ENCODE results near the gene TMEM222.

The TMEM222 gene

DNA sequence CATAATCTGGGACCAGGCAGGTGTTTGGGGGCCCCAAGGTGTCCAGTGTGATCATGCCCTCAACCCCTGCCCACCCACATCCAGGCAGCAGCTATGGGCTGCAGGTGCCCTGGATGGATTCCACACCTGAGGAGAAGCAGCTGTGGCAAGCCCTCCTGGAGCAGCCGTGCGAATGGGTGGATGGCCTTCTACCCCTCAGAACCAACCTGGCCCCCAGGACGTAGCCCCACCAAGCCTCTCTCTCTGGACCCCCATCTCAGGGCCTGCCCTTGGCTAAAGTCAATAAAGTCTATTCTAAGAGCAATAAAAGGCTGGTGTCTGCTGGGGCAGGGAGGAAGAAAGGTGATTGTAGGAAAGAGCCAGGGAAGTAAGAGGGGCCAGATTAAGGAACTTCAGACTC, 31.7 kb downstream of the TMEM222 start:
- POLR2A ChIA-PET, result interaction anchor here (2.2 kb wide), 1 partner anchor 12 kb away, joined by 21 read pairs; the partner anchor contains the start of gene MAP3K6
- CTCF ChIA-PET, result interaction anchor here (0.6 kb wide), 1 partner anchor 430 kb away, joined by 5 read pairs; no protein-coding TSS in a partner anchor
- DNase-seq (ENCODE audit: extremely low spot score), result no peak
- TF ChIP-seq LEF1 (IDR thresholded peaks at IDR 0.05; ENCODE audit: borderline replicate concordance), result no peak
- no peak for TF ChIP-seq L3MBTL2 (conservative IDR thresholded peaks at IDR 0.05)
- no peak for TF ChIP-seq ARNT (IDR thresholded peaks at IDR 0.05)
- no peak for TF ChIP-seq BHLHE40 (IDR thresholded peaks at IDR 0.05; ENCODE audit: borderline replicate concordance)
- no peak for TF ChIP-seq SUZ12 (IDR thresholded peaks at IDR 0.05)
- TF ChIP-seq NFRKB (IDR thresholded peaks at IDR 0.05), result no peak
- no peak for TF ChIP-seq TARDBP (IDR thresholded peaks at IDR 0.05)
- no peak for TF ChIP-seq ELF4 (IDR thresholded peaks at IDR 0.05)
- TF ChIP-seq, protein P1, sequence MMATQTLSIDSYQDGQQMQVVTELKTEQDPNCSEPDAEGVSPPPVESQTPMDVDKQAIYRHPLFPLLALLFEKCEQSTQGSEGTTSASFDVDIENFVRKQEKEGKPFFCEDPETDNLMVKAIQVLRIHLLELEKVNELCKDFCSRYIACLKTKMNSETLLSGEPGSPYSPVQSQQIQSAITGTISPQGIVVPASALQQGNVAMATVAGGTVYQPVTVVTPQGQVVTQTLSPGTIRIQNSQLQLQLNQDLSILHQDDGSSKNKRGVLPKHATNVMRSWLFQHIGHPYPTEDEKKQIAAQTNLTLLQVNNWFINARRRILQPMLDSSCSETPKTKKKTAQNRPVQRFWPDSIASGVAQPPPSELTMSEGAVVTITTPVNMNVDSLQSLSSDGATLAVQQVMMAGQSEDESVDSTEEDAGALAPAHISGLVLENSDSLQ (IDR thresholded peaks at IDR 0.05), result no peak

GRCh38 chr1:27355683-27356082, 33.7 kb downstream of the TMEM222 start:
- no peak for TF ChIP-seq CTBP1 (IDR thresholded peaks at IDR 0.05; ENCODE audit: borderline replicate concordance)
- no peak for TF ChIP-seq ZNF384 (IDR thresholded peaks at IDR 0.05)
- TF ChIP-seq TARDBP (IDR thresholded peaks at IDR 0.05), result no peak
- TF ChIP-seq ARNT (IDR thresholded peaks at IDR 0.05), result no peak
- TF ChIP-seq BHLHE40 (IDR thresholded peaks at IDR 0.05; ENCODE audit: borderline replicate concordance), result no peak
- no peak for TF ChIP-seq ELF4 (IDR thresholded peaks at IDR 0.05)
- TF ChIP-seq LEF1 (IDR thresholded peaks at IDR 0.05; ENCODE audit: borderline replicate concordance), result no peak
- CTCF ChIA-PET, result interaction anchor here (0.7 to 1.5 kb wide), 2 partner anchors 12 to 13 kb away, joined by 3 read pairs; no protein-coding TSS in a partner anchor
- DNase-seq (ENCODE audit: extremely low spot score), result no peak
- POLR2A ChIA-PET, result interaction anchor here (0.7 kb wide), 1 partner anchor 10 kb away, joined by 3 read pairs; no protein-coding TSS in a partner anchor

GRCh38 chr1:27356277-27356618, 34.3 kb downstream of the TMEM222 start:
- no peak for DNase-seq (ENCODE audit: extremely low spot score)
- CTCF ChIA-PET, result interaction anchor here (0.7 to 2.2 kb wide), 3 partner anchors 11 to 13 kb away, joined by 3 to 25 read pairs (median 3); partner anchors contain the start of gene MAP3K6
- POLR2A ChIA-PET, result interaction anchor here (1.7 kb wide), 1 partner anchor 10 kb away, joined by 18 read pairs; the partner anchor contains the start of gene MAP3K6
- TF ChIP-seq SUZ12 (IDR thresholded peaks at IDR 0.05) (no peak), NFRKB (IDR thresholded peaks at IDR 0.05) (no peak), BHLHE40 (IDR thresholded peaks at IDR 0.05; ENCODE audit: borderline replicate concordance) (no peak), ELF4 (IDR thresholded peaks at IDR 0.05) (no peak), FOXA1 (IDR thresholded peaks at IDR 0.05) (no peak), HDGF (IDR thresholded peaks at IDR 0.05; ENCODE audit: borderline replicate concordance) (no peak), TARDBP (IDR thresholded peaks at IDR 0.05) (no peak), LEF1 (IDR thresholded peaks at IDR 0.05; ENCODE audit: borderline replicate concordance) (no peak), L3MBTL2 (conservative IDR thresholded peaks at IDR 0.05) (no peak)
- TF ChIP-seq, protein P1 (IDR thresholded peaks at IDR 0.05), result no peak

- POLR2A ChIA-PET, result interaction anchor here (1.7 kb wide), 1 partner anchor 9 kb away, joined by 18 read pairs; the partner anchor contains the start of gene MAP3K6
- TF ChIP-seq ARNT (IDR thresholded peaks at IDR 0.05) (no peak), SUZ12 (IDR thresholded peaks at IDR 0.05) (no peak), BHLHE40 (IDR thresholded peaks at IDR 0.05; ENCODE audit: borderline replicate concordance) (no peak)
- DNase-seq (ENCODE audit: extremely low spot score), result no peak
- CTCF ChIA-PET, result interaction anchor here (0.5 to 2.2 kb wide), 13 partner anchors 9 to 544 kb away, joined by 3 to 25 read pairs (median 5); partner anchors contain the start of genes GPR3, MAP3K6 and SYTL1
These were observed 34.8 kb downstream of the TMEM222 start for GRCh38 chr1:27356619-27357280.

GRCh38 chr1:27357281-27358037, 35.5 kb downstream of the TMEM222 start:
- TF ChIP-seq, protein P1 (IDR thresholded peaks at IDR 0.05), result no peak
- TF ChIP-seq NFRKB (IDR thresholded peaks at IDR 0.05) (no peak), SUZ12 (IDR thresholded peaks at IDR 0.05) (no peak), ARNT (IDR thresholded peaks at IDR 0.05) (no peak)
- POLR2A ChIA-PET, result interaction anchor here (1.7 kb wide), 1 partner anchor 9 kb away, joined by 18 read pairs; the partner anchor contains the start of gene MAP3K6
- DNase-seq (ENCODE audit: extremely low spot score), result peak; percentile 91
- CTCF ChIA-PET, result interaction anchor here (0.5 to 2.2 kb wide), 13 partner anchors 8 to 543 kb away, joined by 3 to 25 read pairs (median 5); partner anchors contain the start of genes GPR3, MAP3K6 and SYTL1

- POLR2A ChIA-PET, result no interaction called here
- no peak for DNase-seq (ENCODE audit: extremely low spot score)
- TF ChIP-seq TARDBP (IDR thresholded peaks at IDR 0.05) (no peak), FOXK2 (IDR thresholded peaks at IDR 0.05) (no peak), SP1 (IDR thresholded peaks at IDR 0.05) (no peak), HDGF (IDR thresholded peaks at IDR 0.05; ENCODE audit: borderline replicate concordance) (no peak), FOXM1 (IDR thresholded peaks at IDR 0.05; ENCODE audit: borderline replicate concordance) (no peak), CTBP1 (IDR thresholded peaks at IDR 0.05; ENCODE audit: borderline replicate concordance) (no peak), ELF4 (IDR thresholded peaks at IDR 0.05) (no peak), BHLHE40 (IDR thresholded peaks at IDR 0.05; ENCODE audit: borderline replicate concordance) (no peak), ARNT (IDR thresholded peaks at IDR 0.05) (no peak), ZNF384 (IDR thresholded peaks at IDR 0.05) (no peak), NFRKB (IDR thresholded peaks at IDR 0.05) (no peak), FOXA1 (IDR thresholded peaks at IDR 0.05) (no peak), SUZ12 (IDR thresholded peaks at IDR 0.05) (no peak), LEF1 (IDR thresholded peaks at IDR 0.05; ENCODE audit: borderline replicate concordance) (no peak), L3MBTL2 (conservative IDR thresholded peaks at IDR 0.05) (no peak)
- TF ChIP-seq, protein P1 (IDR thresholded peaks at IDR 0.05), result no peak
These were observed 36.3 kb downstream of the TMEM222 start for GRCh38 chr1:27358038-27358927.

More at GRCh38 chr1:27358038-27358927, 36.3 kb downstream of the TMEM222 start:
- CTCF ChIA-PET, result interaction anchor here (0.7 to 2.2 kb wide), 9 partner anchors 9 to 466 kb away, joined by 3 to 25 read pairs (median 5); partner anchors contain the start of genes GPR3, MAP3K6 and SYTL1

Data from HEK293T (cell line).